ENCODE results near the gene CDKAL1.

- TF ChIP-seq CTCF (IDR thresholded peaks at IDR 0.05; ENCODE audit: control extremely low read depth in 1 of 3, insufficient read depth in 1 of 3, low read depth in 1 of 3, low read length in 3 of 3) = no peak
- no peak for TF ChIP-seq POLR2AphosphoS5 (IDR thresholded peaks at IDR 0.05; ENCODE audit: low read depth, low read length)
- TF ChIP-seq MAX (IDR thresholded peaks at IDR 0.05) = no peak
- no peak for TF ChIP-seq CREB1 (IDR thresholded peaks at IDR 0.05)
- TF ChIP-seq POLR2A (IDR thresholded peaks at IDR 0.05; ENCODE audit: control extremely low read depth in 1 of 2, low read depth in 2 of 2, low read length in 2 of 2) = no peak
- no peak for TF ChIP-seq CBX5 (IDR thresholded peaks at IDR 0.05; ENCODE audit: low read depth, low read length)
- no peak for TF ChIP-seq SIN3A (conservative IDR thresholded peaks at IDR 0.05 in 1 of 2, IDR thresholded peaks at IDR 0.05 in 1 of 2; ENCODE audit: low read depth in 1 of 2, low read length in 2 of 2)
Observed at GRCh38 chr6:21265034-21265729, 730.9 kb downstream of the CDKAL1 start.

All from H1 (cell line).